KOPT-K1 (cell line): Measurements from ENCODE around the gene ADGRL2.

Experiments used
- H3K27ac ChIP-seq: fragments of 200-600 bp; sonication (generic); 2 replicates; pipeline ENCODE4 v1.5.1; 2016; ENCODE audit warnings: antibody characterized with exemption, mild to moderate bottlenecking, low read depth, low read length; ENCODE audit not compliant: poor library complexity, severe bottlenecking
- H3K36me3 ChIP-seq: fragments of 200-600 bp; sonication (generic); 2 replicates; pipeline ENCODE4 v1.5.1; 2017; ENCODE audit warnings: antibody characterized with exemption, mild to moderate bottlenecking, low read length, moderate library complexity; ENCODE audit not compliant: insufficient read depth
- H3K9me3 ChIP-seq: fragments of 200-600 bp; sonication (generic); 2 replicates; pipeline ENCODE4 v1.5.1; 2017; ENCODE audit warnings: antibody characterized with exemption, low read length, mild to moderate bottlenecking; ENCODE audit not compliant: insufficient read depth, poor library complexity, severe bottlenecking

The ADGRL2 gene

GRCh38 chr1:81800695-81801650 lies at the start of gene ADGRL2:
Gene ADGRL2, plus strand, starts transcription at chr1:81800934. Its CDS starts 36,051 bp downstream, at chr1:81836985.
- Histone ChIP-seq H3K9me3 (peaks cover 13% of the 10 kb centered on the region), H3K36me3 (no peaks in the 10 kb centered on the region), H3K27ac (no peak within 1 kb of the TSS)

GRCh38 chr1:81752840-81753239 lies 47.9 kb upstream of the ADGRL2 start:
- no peaks in the 10 kb centered on the region for H3K9me3 ChIP-seq
- no peak overlapping the region for H3K27ac ChIP-seq
- H3K36me3 ChIP-seq: no peaks in the 10 kb centered on the region

- H3K9me3 ChIP-seq: no peaks in the 10 kb centered on the region
- no peaks in the 10 kb centered on the region for H3K36me3 ChIP-seq
- H3K27ac ChIP-seq: no peak overlapping the region
These were observed 46.3 kb upstream of the ADGRL2 start for GRCh38 chr1:81754424-81754823.

GRCh38 chr1:81756872-81757271 lies 43.9 kb upstream of the ADGRL2 start:
- Histone ChIP-seq H3K9me3 (no peaks in the 10 kb centered on the region), H3K27ac (no peak overlapping the region), H3K36me3 (no peaks in the 10 kb centered on the region)

- H3K27ac ChIP-seq: no peak overlapping the region
These were observed 43.2 kb upstream of the ADGRL2 start for GRCh38 chr1:81757398-81758020.

GRCh38 chr1:81758181-81758580 lies 42.6 kb upstream of the ADGRL2 start:
- H3K27ac ChIP-seq: no peak overlapping the region
- no peaks in the 10 kb centered on the region for H3K36me3 ChIP-seq
- H3K9me3 ChIP-seq: no peaks in the 10 kb centered on the region

More at GRCh38 chr1:81757398-81758020, 43.2 kb upstream of the ADGRL2 start:
- Histone ChIP-seq H3K36me3 (no peaks in the 10 kb centered on the region), H3K9me3 (no peaks in the 10 kb centered on the region)

GRCh38 chr1:81760477-81761097 lies 40.1 kb upstream of the ADGRL2 start:
- H3K27ac ChIP-seq: no peak overlapping the region
- no peaks in the 10 kb centered on the region for H3K9me3 ChIP-seq
- no peaks in the 10 kb centered on the region for H3K36me3 ChIP-seq

GRCh38 chr1:81775510-81775909 lies 25.2 kb upstream of the ADGRL2 start:
- no peaks in the 10 kb centered on the region for H3K36me3 ChIP-seq
- no peak overlapping the region for H3K27ac ChIP-seq

GRCh38 chr1:81780705-81781454 lies 19.9 kb upstream of the ADGRL2 start:
- H3K27ac ChIP-seq: no peak overlapping the region
- H3K9me3 ChIP-seq: no peaks in the 10 kb centered on the region
- no peaks in the 10 kb centered on the region for H3K36me3 ChIP-seq

More at GRCh38 chr1:81775510-81775909, 25.2 kb upstream of the ADGRL2 start:
- H3K9me3 ChIP-seq: no peaks in the 10 kb centered on the region

- no peaks in the 10 kb centered on the region for H3K36me3 ChIP-seq
- no peak overlapping the region for H3K27ac ChIP-seq
- no peaks in the 10 kb centered on the region for H3K9me3 ChIP-seq
These were observed 19.0 kb upstream of the ADGRL2 start for GRCh38 chr1:81781749-81782148.

GRCh38 chr1:81792184-81792583 lies 8.6 kb upstream of the ADGRL2 start:
- no peak overlapping the region for H3K27ac ChIP-seq

GRCh38 chr1:81797701-81798100 lies 3.0 kb upstream of the ADGRL2 start:
- Histone ChIP-seq H3K36me3 (no peaks in the 10 kb centered on the region), H3K9me3 (peaks cover 8% of the 10 kb centered on the region), H3K27ac (no peak overlapping the region)

More at GRCh38 chr1:81792184-81792583, 8.6 kb upstream of the ADGRL2 start:
- H3K9me3 ChIP-seq: no peaks in the 10 kb centered on the region
- H3K36me3 ChIP-seq: no peaks in the 10 kb centered on the region

GRCh38 chr1:81799939-81800694 lies 617 bp upstream of the ADGRL2 start:
- Histone ChIP-seq H3K9me3 (peaks cover 13% of the 10 kb centered on the region), H3K36me3 (no peaks in the 10 kb centered on the region), H3K27ac (no peak overlapping the region)
